Cerebellar cortex (tissue), 1 donor: Measurements from ENCODE around the gene CAPSL.
"Not testable (repeated sequence)": the region's sequence is repeated elsewhere in the genome, so short reads cannot be mapped to it uniquely, and the experiment has no call there.

ENCODE experiments used
- DNase-seq: peaks from one replicate; pipeline ENCODE4 v3.0.0-alpha.2; 2015; ENCODE audit warnings: low spot score

The CAPSL gene

GRCh38 chr5:35876454-35876853 is 62.0 kb downstream of the CAPSL start:
- no peak for DNase-seq

- no peak for DNase-seq
Observed at GRCh38 chr5:35870605-35871004, 67.8 kb downstream of the CAPSL start.

GRCh38 chr5:35869685-35870277 is 68.6 kb downstream of the CAPSL start:
- DNase-seq: no peak

GRCh38 chr5:35867998-35868397 is 70.4 kb downstream of the CAPSL start:
- DNase-seq: no peak

- DNase-seq: no peak
Observed at GRCh38 chr5:35863159-35863558, 75.3 kb downstream of the CAPSL start.

GRCh38 chr5:35862126-35862525 is 76.3 kb downstream of the CAPSL start:
- no peak for DNase-seq

- no peak for DNase-seq
Observed at GRCh38 chr5:35861718-35862117, 76.7 kb downstream of the CAPSL start.

GRCh38 chr5:35860686-35861085 is 77.7 kb downstream of the CAPSL start:
- DNase-seq: no peak

- DNase-seq: no peak
Observed at GRCh38 chr5:35859101-35859661, 79.2 kb downstream of the CAPSL start.

GRCh38 chr5:35857606-35858205 is 80.7 kb downstream of the CAPSL start:
- no peak for DNase-seq

- DNase-seq: no peak
Observed at GRCh38 chr5:35856765-35857351, 81.6 kb downstream of the CAPSL start, which contains the start of gene IL7R. IL7R (plus strand) TSS chr5:35856891; CDS start chr5:35856978, 87 bp downstream.

- DNase-seq: not testable (repeated sequence)
Observed at GRCh38 chr5:35856186-35856764, 82.1 kb downstream of the CAPSL start.

- no peak for DNase-seq
Observed at GRCh38 chr5:35855187-35855586, 83.2 kb downstream of the CAPSL start.
